ENCODE results near the gene EPB41L4B.

EPB41L4B gene

GRCh38 chr9:109182940-109183798 is 137.7 kb downstream of the EPB41L4B start:
- Mint-ChIP-seq H3K36me3 (ENCODE audit: low read depth) (no peaks in the 10 kb centered on the region), H3K4me1 (ENCODE audit: low read depth) (peaks cover 5% of the 10 kb centered on the region), H3K4me3 (no peak overlapping the region), H3K27me3 (ENCODE audit: low read depth) (peaks cover 27% of the 10 kb centered on the region), H3K9me3 (no peaks in the 10 kb centered on the region), H3K27ac (no peak overlapping the region)

- Mint-ChIP-seq H3K4me3 (no peak overlapping the region), H3K27ac (no peak overlapping the region), H3K4me1 (ENCODE audit: low read depth) (peaks cover 5% of the 10 kb centered on the region), H3K36me3 (ENCODE audit: low read depth) (no peaks in the 10 kb centered on the region), H3K27me3 (ENCODE audit: low read depth) (peaks cover 27% of the 10 kb centered on the region), H3K9me3 (no peaks in the 10 kb centered on the region)
Measured at GRCh38 chr9:109182550-109182939, 138.3 kb downstream of the EPB41L4B start.

- Mint-ChIP-seq H3K36me3 (ENCODE audit: low read depth) (no peaks in the 10 kb centered on the region), H3K27me3 (ENCODE audit: low read depth) (peaks cover 24% of the 10 kb centered on the region), H3K4me3 (no peak overlapping the region), H3K27ac (no peak overlapping the region), H3K9me3 (no peaks in the 10 kb centered on the region), H3K4me1 (ENCODE audit: low read depth) (peaks cover 5% of the 10 kb centered on the region)
Measured at GRCh38 chr9:109181284-109181683, 139.6 kb downstream of the EPB41L4B start.

- H3K4me3 Mint-ChIP-seq, result no peak overlapping the region
- H3K27ac Mint-ChIP-seq, result no peak overlapping the region
- H3K4me1 Mint-ChIP-seq (ENCODE audit: low read depth), result peaks cover 5% of the 10 kb centered on the region
- H3K9me3 Mint-ChIP-seq, result no peaks in the 10 kb centered on the region
- peaks cover 24% of the 10 kb centered on the region for H3K27me3 Mint-ChIP-seq (ENCODE audit: low read depth)
- H3K36me3 Mint-ChIP-seq (ENCODE audit: low read depth), result no peaks in the 10 kb centered on the region
Measured at GRCh38 chr9:109179801-109180523, 140.9 kb downstream of the EPB41L4B start.

GRCh38 chr9:109176963-109177362 is 143.9 kb downstream of the EPB41L4B start:
- H3K4me1 Mint-ChIP-seq (ENCODE audit: low read depth), result peaks cover 5% of the 10 kb centered on the region
- H3K9me3 Mint-ChIP-seq, result no peaks in the 10 kb centered on the region
- H3K4me3 Mint-ChIP-seq, result no peak overlapping the region
- no peaks in the 10 kb centered on the region for H3K36me3 Mint-ChIP-seq (ENCODE audit: low read depth)
- peaks cover 30% of the 10 kb centered on the region for H3K27me3 Mint-ChIP-seq (ENCODE audit: low read depth)
- no peak overlapping the region for H3K27ac Mint-ChIP-seq

- Mint-ChIP-seq H3K4me3 (no peak overlapping the region), H3K27ac (no peak overlapping the region), H3K36me3 (ENCODE audit: low read depth) (no peaks in the 10 kb centered on the region), H3K9me3 (no peaks in the 10 kb centered on the region), H3K4me1 (ENCODE audit: low read depth) (peaks cover 3% of the 10 kb centered on the region), H3K27me3 (ENCODE audit: low read depth) (peaks cover 33% of the 10 kb centered on the region)
Measured at GRCh38 chr9:109176386-109176785, 144.5 kb downstream of the EPB41L4B start.

GRCh38 chr9:109172935-109173334 is 147.9 kb downstream of the EPB41L4B start:
- Mint-ChIP-seq H3K27me3 (ENCODE audit: low read depth) (peaks cover 24% of the 10 kb centered on the region), H3K4me3 (no peak overlapping the region), H3K36me3 (ENCODE audit: low read depth) (no peaks in the 10 kb centered on the region), H3K4me1 (ENCODE audit: low read depth) (no peaks in the 10 kb centered on the region), H3K27ac (no peak overlapping the region), H3K9me3 (no peaks in the 10 kb centered on the region)

GRCh38 chr9:109171926-109172325 is 148.9 kb downstream of the EPB41L4B start:
- Mint-ChIP-seq H3K4me3 (no peak overlapping the region), H3K36me3 (ENCODE audit: low read depth) (no peaks in the 10 kb centered on the region), H3K9me3 (no peaks in the 10 kb centered on the region), H3K27me3 (ENCODE audit: low read depth) (peaks cover 32% of the 10 kb centered on the region), H3K27ac (no peak overlapping the region), H3K4me1 (ENCODE audit: low read depth) (peaks cover 2% of the 10 kb centered on the region)

GRCh38 chr9:109168170-109168569 is 152.7 kb downstream of the EPB41L4B start:
- peaks cover 8% of the 10 kb centered on the region for H3K9me3 Mint-ChIP-seq
- peaks cover 52% of the 10 kb centered on the region for H3K27me3 Mint-ChIP-seq (ENCODE audit: low read depth)
- peaks cover 2% of the 10 kb centered on the region for H3K4me1 Mint-ChIP-seq (ENCODE audit: low read depth)
- H3K36me3 Mint-ChIP-seq (ENCODE audit: low read depth), result peaks cover 1% of the 10 kb centered on the region
- no peak overlapping the region for H3K4me3 Mint-ChIP-seq
- no peak overlapping the region for H3K27ac Mint-ChIP-seq

- Mint-ChIP-seq H3K4me3 (no peak overlapping the region), H3K27me3 (ENCODE audit: low read depth) (peaks cover 55% of the 10 kb centered on the region), H3K9me3 (peaks cover 8% of the 10 kb centered on the region), H3K36me3 (ENCODE audit: low read depth) (peaks cover 1% of the 10 kb centered on the region), H3K4me1 (ENCODE audit: low read depth) (peaks cover 2% of the 10 kb centered on the region), H3K27ac (no peak overlapping the region)
Measured at GRCh38 chr9:109167716-109168115, 153.1 kb downstream of the EPB41L4B start.

- H3K9me3 Mint-ChIP-seq, result peaks cover 8% of the 10 kb centered on the region
- H3K36me3 Mint-ChIP-seq (ENCODE audit: low read depth), result peaks cover 1% of the 10 kb centered on the region
- no peak within 1 kb of the TSS for H3K27ac Mint-ChIP-seq
- H3K27me3 Mint-ChIP-seq (ENCODE audit: low read depth), result peaks cover 55% of the 10 kb centered on the region
- H3K4me1 Mint-ChIP-seq (ENCODE audit: low read depth), result peaks cover 2% of the 10 kb centered on the region
- no peak within 1 kb of the TSS for H3K4me3 Mint-ChIP-seq
Measured at GRCh38 chr9:109166771-109167601, 153.9 kb downstream of the EPB41L4B start, which contains the start of gene FRRS1L. FRRS1L (minus strand) TSS chr9:109167249; CDS start chr9:109167138, 111 bp downstream.

- H3K4me1 Mint-ChIP-seq (ENCODE audit: low read depth), result peaks cover 2% of the 10 kb centered on the region
- no peak overlapping the region for H3K27ac Mint-ChIP-seq
- H3K9me3 Mint-ChIP-seq, result peaks cover 8% of the 10 kb centered on the region
- no peak overlapping the region for H3K4me3 Mint-ChIP-seq
- H3K27me3 Mint-ChIP-seq (ENCODE audit: low read depth), result peaks cover 54% of the 10 kb centered on the region
- H3K36me3 Mint-ChIP-seq (ENCODE audit: low read depth), result peaks cover 1% of the 10 kb centered on the region
Measured at GRCh38 chr9:109166171-109166770, 154.6 kb downstream of the EPB41L4B start.

GRCh38 chr9:109164042-109164441 is 156.8 kb downstream of the EPB41L4B start:
- Mint-ChIP-seq H3K9me3 (peaks cover 8% of the 10 kb centered on the region), H3K4me3 (no peak overlapping the region), H3K27ac (no peak overlapping the region), H3K36me3 (ENCODE audit: low read depth) (peaks cover 1% of the 10 kb centered on the region), H3K4me1 (ENCODE audit: low read depth) (peaks cover 2% of the 10 kb centered on the region), H3K27me3 (ENCODE audit: low read depth) (peaks cover 58% of the 10 kb centered on the region)

- Mint-ChIP-seq H3K36me3 (ENCODE audit: low read depth) (peaks cover 1% of the 10 kb centered on the region), H3K27ac (no peak overlapping the region), H3K4me1 (ENCODE audit: low read depth) (peaks cover 2% of the 10 kb centered on the region), H3K9me3 (peaks cover 11% of the 10 kb centered on the region), H3K4me3 (no peak overlapping the region), H3K27me3 (ENCODE audit: low read depth) (peaks cover 60% of the 10 kb centered on the region)
Measured at GRCh38 chr9:109163194-109163593, 157.7 kb downstream of the EPB41L4B start.

Measured in T-helper 1 cell treated with Interleukin-12 subunit alpha and Interleukin-12 subunit beta and Interleukin-4 antibody, amounts not matched to agents 30 μg/mL and 1 μg/mL, for 36 hours (primary cell).